ENCODE data around the gene TMEM208.

Gene TMEM208

GRCh38 chr16:67191995-67192681 is 34.8 kb upstream of the TMEM208 start, which contains the start of gene E2F4:
Gene E2F4 (plus strand): TSS chr16:67192155. CDS start chr16:67192228, 73 bp downstream.
- DNase-seq (ENCODE audit: low read depth): peak; percentile 85

GRCh38 chr16:67192781-67193361 is 34.1 kb upstream of the TMEM208 start:
- no peak for DNase-seq (ENCODE audit: low read depth)

GRCh38 chr16:67193536-67193935 is 33.4 kb upstream of the TMEM208 start:
- no peak for DNase-seq (ENCODE audit: low read depth)

- DNase-seq (ENCODE audit: low read depth): no peak
These were observed 32.7 kb upstream of the TMEM208 start for GRCh38 chr16:67194260-67194659.

GRCh38 chr16:67195676-67196075 is 31.3 kb upstream of the TMEM208 start:
- DNase-seq (ENCODE audit: low read depth): no peak

- DNase-seq (ENCODE audit: low read depth): no peak
These were observed 30.0 kb upstream of the TMEM208 start for GRCh38 chr16:67196881-67197280.

GRCh38 chr16:67197704-67198103 is 29.2 kb upstream of the TMEM208 start:
- DNase-seq (ENCODE audit: low read depth): no peak

GRCh38 chr16:67198238-67198734 is 28.6 kb upstream of the TMEM208 start:
- DNase-seq (ENCODE audit: low read depth): no peak

- DNase-seq (ENCODE audit: low read depth): no peak
These were observed 27.7 kb upstream of the TMEM208 start, which contains the start of gene ELMO3 for GRCh38 chr16:67199011-67199807. Gene ELMO3 (plus strand): TSS chr16:67199131. CDS start chr16:67199327, 196 bp downstream.

GRCh38 chr16:67199808-67200198 is 27.1 kb upstream of the TMEM208 start:
- no peak for DNase-seq (ENCODE audit: low read depth)

GRCh38 chr16:67200491-67200890 is 26.4 kb upstream of the TMEM208 start:
- no peak for DNase-seq (ENCODE audit: low read depth)

GRCh38 chr16:67201411-67202345 is 25.3 kb upstream of the TMEM208 start:
- DNase-seq (ENCODE audit: low read depth): no peak

GRCh38 chr16:67202426-67202825 is 24.5 kb upstream of the TMEM208 start:
- no peak for DNase-seq (ENCODE audit: low read depth)

GRCh38 chr16:67202956-67203493 is 23.9 kb upstream of the TMEM208 start:
- DNase-seq (ENCODE audit: low read depth): no peak

GRCh38 chr16:67204076-67204475 is 22.9 kb upstream of the TMEM208 start:
- DNase-seq (ENCODE audit: low read depth): no peak

GRCh38 chr16:67206129-67206837 is 20.6 kb upstream of the TMEM208 start:
- no peak for DNase-seq (ENCODE audit: low read depth)

GRCh38 chr16:67206838-67207248 is 20.1 kb upstream of the TMEM208 start:
- DNase-seq (ENCODE audit: low read depth): no peak

GRCh38 chr16:67207249-67208091 is 19.5 kb upstream of the TMEM208 start:
- no peak for DNase-seq (ENCODE audit: low read depth)

GRCh38 chr16:67208154-67208896 is 18.6 kb upstream of the TMEM208 start:
- DNase-seq (ENCODE audit: low read depth): no peak
